SK-N-SH treated with all-trans-retinoic acid at 6 μM for 48 hours (cell line): Measurements from ENCODE around the gene POP4.

Source experiments
- ATAC-seq: fragments of 200-7000 bp; cut with Tn5 transposase; 3 replicates; pipeline ENCODE4 v1.9.1; 2020; ENCODE audit warnings: mild to moderate bottlenecking, moderate library complexity
- ARNTL ChIP-seq: fragments of 450-650 bp; formaldehyde crosslinking; IDR thresholded peaks from 2 replicates; pipeline ENCODE4 v1.5.0; 2020; ENCODE audit warnings: low read depth, mild to moderate bottlenecking, moderate library complexity, borderline replicate concordance
- BACH2 ChIP-seq: fragments of 250-450 bp; sonication (Bioruptor Pico); IDR thresholded peaks from 2 replicates; pipeline ENCODE4 v1.9.0; 2021; ENCODE audit warnings: mild to moderate bottlenecking, borderline replicate concordance
- CSDC2 ChIP-seq: fragments of 250-450 bp; sonication (Bioruptor Pico); IDR thresholded peaks from 2 replicates; pipeline ENCODE4 v1.5.0; 2020; ENCODE audit warnings: mild to moderate bottlenecking, moderate library complexity
- CSRNP3 ChIP-seq: fragments of 250-450 bp; sonication (Bioruptor Pico); IDR thresholded peaks from 2 replicates; pipeline ENCODE4 v1.5.1; 2021; ENCODE audit warnings: mild to moderate bottlenecking, moderate library complexity
- ESRRG ChIP-seq: fragments of 250-450 bp; sonication (Bioruptor Pico); IDR thresholded peaks from 2 replicates; pipeline ENCODE4 v1.6.1; 2021; ENCODE audit warnings: mild to moderate bottlenecking
- ISL1 ChIP-seq: fragments of 250-450 bp; sonication (Bioruptor Pico); IDR thresholded peaks from 2 replicates; pipeline ENCODE4 v2.1.2; 2022; ENCODE audit warnings: mild to moderate bottlenecking, moderate library complexity
- OSR1 ChIP-seq: fragments of 250-450 bp; sonication (Bioruptor Pico); IDR thresholded peaks from 2 replicates; pipeline ENCODE4 v1.8.0; 2022; ENCODE audit warnings: moderate library complexity, mild to moderate bottlenecking, inconsistent platforms
- PATZ1 ChIP-seq: fragments of 250-450 bp; sonication (Bioruptor Pico); IDR thresholded peaks from 2 replicates; pipeline ENCODE4 v1.8.0; 2020; ENCODE audit warnings: mild to moderate bottlenecking, moderate library complexity, borderline replicate concordance
- POU6F1 ChIP-seq: fragments of 250-450 bp; sonication (Bioruptor Pico); IDR thresholded peaks from 2 replicates; pipeline ENCODE4 v1.8.0; 2021; ENCODE audit warnings: low read depth, mild to moderate bottlenecking, moderate library complexity, borderline replicate concordance
- PPARA ChIP-seq: fragments of 250-450 bp; sonication (Bioruptor Pico); IDR thresholded peaks from 2 replicates; pipeline ENCODE4 v1.5.0; 2020; ENCODE audit warnings: mild to moderate bottlenecking, borderline replicate concordance
- RARB ChIP-seq: fragments of 250-450 bp; sonication (Bioruptor Pico); IDR thresholded peaks from 2 replicates; pipeline ENCODE4 v1.8.0; 2021; ENCODE audit warnings: mild to moderate bottlenecking, moderate library complexity
- SNAI2 ChIP-seq: fragments of 250-450 bp; sonication (Bioruptor Pico); IDR thresholded peaks from 2 replicates; pipeline ENCODE4 v1.5.0; 2020; ENCODE audit warnings: mild to moderate bottlenecking, moderate library complexity
- TCF4 ChIP-seq: fragments of 250-450 bp; sonication (Bioruptor Pico); IDR thresholded peaks from 2 replicates; pipeline ENCODE4 v1.8.0; 2021; ENCODE audit warnings: mild to moderate bottlenecking, moderate library complexity, borderline replicate concordance
- TOX ChIP-seq: fragments of 250-450 bp; sonication (Bioruptor Pico); IDR thresholded peaks from 2 replicates; pipeline ENCODE4 v1.8.0; 2021; ENCODE audit warnings: mild to moderate bottlenecking, moderate library complexity, borderline replicate concordance
- ZC3H10 ChIP-seq: fragments of 250-450 bp; sonication (Bioruptor Pico); IDR thresholded peaks from 2 replicates; pipeline ENCODE4 v1.5.1; 2021; ENCODE audit warnings: mild to moderate bottlenecking, moderate library complexity
- ZNF565 ChIP-seq: fragments of 450-650 bp; formaldehyde crosslinking; conservative IDR thresholded peaks from 2 replicates; pipeline ENCODE4 v1.5.0; 2020; ENCODE audit warnings: low read depth, mild to moderate bottlenecking, moderate library complexity
- ZNF70 ChIP-seq: fragments of 450-650 bp; formaldehyde crosslinking; IDR thresholded peaks from 2 replicates; pipeline ENCODE4 v1.5.0; 2020; ENCODE audit warnings: mild to moderate bottlenecking, moderate library complexity
- ZNF8 ChIP-seq: fragments of 450-650 bp; formaldehyde crosslinking; IDR thresholded peaks from 2 replicates; pipeline ENCODE4 v1.5.0; 2020; ENCODE audit warnings: mild to moderate bottlenecking, moderate library complexity

Gene POP4

GRCh38 chr19:29591670-29592069 is 14.4 kb upstream of the POP4 start:
- ATAC-seq = no peak
- no peak for TF ChIP-seq POU6F1 (CRISPR knock-in tag)
- no peak for TF ChIP-seq SNAI2
- no peak for TF ChIP-seq BACH2 (CRISPR knock-in tag)
- no peak for TF ChIP-seq CSDC2 (CRISPR knock-in tag)
- TF ChIP-seq CSRNP3 = no peak
- no peak for TF ChIP-seq ISL1 (CRISPR knock-in tag)
- TF ChIP-seq PPARA = no peak
- TF ChIP-seq ZNF70 = no peak
- TF ChIP-seq ARNTL (CRISPR knock-in tag) = no peak
- no peak for TF ChIP-seq TOX
- no peak for TF ChIP-seq PATZ1 (CRISPR knock-in tag)
- TF ChIP-seq OSR1 (CRISPR knock-in tag) = no peak
- TF ChIP-seq ZNF565 = no peak

- TF ChIP-seq ZC3H10 (CRISPR knock-in tag) (no peak), CSRNP3 (no peak), OSR1 (CRISPR knock-in tag) (no peak), ESRRG (CRISPR knock-in tag) (no peak), ZNF8 (CRISPR knock-in tag) (no peak), RARB (CRISPR knock-in tag) (no peak), ZNF70 (no peak), ARNTL (CRISPR knock-in tag) (no peak), TOX (no peak)
- no peak for ATAC-seq
These were observed 12.2 kb upstream of the POP4 start for GRCh38 chr19:29593869-29594268.

- TF ChIP-seq PPARA (no peak), OSR1 (CRISPR knock-in tag) (no peak), BACH2 (CRISPR knock-in tag) (no peak), TOX (no peak), ARNTL (CRISPR knock-in tag) (no peak), ZNF70 (no peak)
- no peak for ATAC-seq
These were observed 9.9 kb upstream of the POP4 start for GRCh38 chr19:29596080-29596727.

GRCh38 chr19:29596885-29597525 is 9.1 kb upstream of the POP4 start:
- ATAC-seq = peak; percentile 65; the same call in 2 of the 3 replicates
- TF ChIP-seq OSR1 (CRISPR knock-in tag) (no peak), PATZ1 (CRISPR knock-in tag) (no peak), ZNF8 (CRISPR knock-in tag) (no peak), ZNF70 (no peak), ZNF565 (no peak), CSDC2 (CRISPR knock-in tag) (no peak), ZC3H10 (CRISPR knock-in tag) (no peak), TCF4 (no peak)
- TF ChIP-seq, all 23 proteins: peak for 0
